Endothelial cell of hepatic sinusoid (primary cell): Measurements from ENCODE around the gene RAX2.

Experiments used
- in situ Hi-C: cut with HindIII; loops from 2 replicates; pipeline ENCODE4 v1.10.0; 2017; ENCODE audit warnings: low sequenced_read_pairs

Gene RAX2

DNA sequence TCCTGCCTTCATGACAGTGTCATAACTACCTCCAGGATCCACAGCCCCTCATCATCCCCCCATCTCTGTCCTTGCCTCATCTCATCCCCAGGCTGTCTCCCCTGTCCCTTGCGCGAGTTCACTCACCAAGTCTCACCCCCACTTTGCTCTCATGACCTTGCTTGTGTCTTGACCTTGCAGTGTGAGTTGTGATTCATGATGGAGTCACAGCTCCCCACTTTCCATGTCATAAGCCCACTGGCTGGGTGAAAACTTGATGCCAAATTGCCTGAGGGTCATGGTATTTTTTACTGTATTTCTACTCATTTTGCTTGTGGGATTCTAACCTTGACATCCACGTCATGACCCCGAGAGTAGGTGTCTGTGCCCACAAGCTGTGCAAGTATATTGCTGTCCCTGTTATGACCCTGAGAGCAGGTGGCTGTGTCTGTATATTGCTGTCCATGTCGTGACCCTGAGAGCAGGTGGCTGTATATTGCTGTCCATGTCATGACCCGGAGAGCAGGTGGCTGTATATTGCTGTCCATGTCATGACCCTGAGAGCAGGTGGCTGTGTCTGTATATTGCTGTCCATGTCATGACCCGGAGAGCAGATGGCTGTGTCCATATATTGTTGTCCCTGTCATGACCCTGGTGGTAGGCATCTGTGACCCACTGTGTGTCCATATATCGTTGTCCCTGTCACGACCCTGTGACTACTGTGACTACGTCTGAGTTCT lies 34.4 kb downstream of the RAX2 start:
- in situ Hi-C loops: no loop called here

DNA sequence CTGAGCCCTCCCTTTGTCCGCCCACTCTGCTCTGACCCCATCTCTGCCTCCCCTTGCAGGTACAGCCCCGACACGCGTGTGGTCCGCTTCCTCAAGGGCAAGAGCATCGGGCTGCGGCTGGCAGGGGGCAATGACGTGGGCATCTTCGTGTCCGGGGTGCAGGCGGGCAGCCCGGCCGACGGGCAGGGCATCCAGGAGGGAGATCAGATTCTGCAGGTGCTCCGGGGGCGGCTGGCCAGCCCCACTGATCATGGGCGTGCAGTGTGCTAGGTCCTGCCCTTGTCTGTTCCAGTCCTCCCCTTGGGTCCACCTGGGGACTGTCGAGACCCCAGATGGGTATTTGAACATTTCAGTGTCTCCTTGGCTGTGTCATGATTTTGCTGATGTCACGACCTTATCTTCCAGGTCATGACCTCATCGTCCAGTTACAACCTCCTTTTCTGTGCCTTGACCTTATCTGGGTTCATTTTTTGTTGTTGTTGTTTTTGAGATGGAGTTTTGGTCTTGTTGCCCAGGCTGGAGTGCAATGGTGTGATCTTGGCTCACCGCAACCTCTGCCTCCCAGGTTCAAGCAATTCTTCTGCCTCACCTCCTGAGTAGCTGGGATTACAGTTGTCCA lies 35.8 kb downstream of the RAX2 start:
- in situ Hi-C loops: no loop called here

DNA sequence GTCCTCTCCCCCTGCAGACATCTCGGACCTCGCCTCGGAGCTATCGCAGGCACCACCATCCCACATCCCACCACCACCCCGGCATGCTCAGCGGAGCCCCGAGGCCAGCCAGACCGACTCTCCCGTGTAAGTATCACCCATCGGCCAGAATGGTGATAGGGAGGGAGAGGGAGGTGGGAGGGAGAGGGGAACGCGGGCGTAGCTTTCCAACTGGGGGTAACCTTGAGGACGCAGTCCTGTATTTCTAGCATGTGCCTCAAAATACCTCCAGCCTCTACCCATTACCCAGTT lies 37.8 kb downstream of the RAX2 start:
- in situ Hi-C loops: no loop called here

DNA sequence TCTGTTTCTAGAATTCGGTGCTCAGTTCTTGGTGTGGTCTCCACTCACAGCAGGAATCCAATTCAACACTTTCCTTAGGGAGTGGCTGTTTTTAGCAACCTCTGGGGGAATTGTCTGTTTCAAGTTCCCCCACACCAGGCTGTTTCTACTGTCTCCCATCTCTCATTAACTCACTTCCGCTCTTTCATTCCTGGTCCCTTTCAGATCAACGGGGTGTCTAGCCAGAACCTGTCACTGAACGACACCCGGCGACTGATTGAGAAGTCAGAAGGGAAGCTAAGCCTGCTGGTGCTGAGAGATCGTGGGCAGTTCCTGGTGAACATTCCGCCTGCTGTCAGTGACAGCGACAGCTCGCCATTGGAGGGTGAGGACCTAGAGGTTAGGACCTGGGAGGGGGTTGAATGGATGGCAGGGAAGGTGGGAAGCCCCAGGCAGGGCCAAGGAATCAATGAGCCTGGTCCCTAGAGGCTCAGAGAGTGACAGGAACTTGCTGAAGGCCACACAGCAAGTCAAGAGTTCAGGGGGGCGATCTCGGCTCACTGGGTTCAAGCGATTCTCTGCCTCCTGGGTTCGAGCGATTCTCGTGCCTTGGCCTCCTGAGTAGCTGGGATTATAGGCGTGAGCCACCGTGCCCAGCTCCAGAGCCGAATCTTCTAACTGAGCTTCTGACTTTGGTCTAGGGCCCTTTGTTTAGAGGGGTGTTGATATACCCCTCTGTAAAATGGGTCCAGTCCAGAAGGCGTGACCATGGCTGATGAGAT lies 38.3 kb downstream of the RAX2 start:
- in situ Hi-C loops: no loop called here

DNA sequence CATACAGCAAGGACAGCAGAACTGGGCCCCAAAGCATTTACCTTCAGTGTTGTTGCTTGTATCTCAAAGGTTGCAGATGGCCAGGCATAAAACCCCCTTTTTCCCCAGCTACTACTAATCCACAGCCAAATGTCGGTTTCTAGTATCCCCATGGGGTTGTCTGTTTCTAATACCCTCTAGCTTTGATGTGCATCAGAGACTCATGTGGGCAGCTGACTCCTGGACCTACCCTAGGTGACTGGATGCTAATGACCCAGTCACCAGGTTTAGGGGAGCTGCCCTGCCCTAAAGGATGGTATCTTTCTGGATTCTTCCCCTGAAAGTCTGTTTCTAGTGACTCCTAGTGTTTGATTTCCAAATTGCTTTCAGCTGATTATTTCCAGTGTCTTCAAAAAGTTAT lies 39.9 kb downstream of the RAX2 start:
- in situ Hi-C loops: no loop called here

DNA sequence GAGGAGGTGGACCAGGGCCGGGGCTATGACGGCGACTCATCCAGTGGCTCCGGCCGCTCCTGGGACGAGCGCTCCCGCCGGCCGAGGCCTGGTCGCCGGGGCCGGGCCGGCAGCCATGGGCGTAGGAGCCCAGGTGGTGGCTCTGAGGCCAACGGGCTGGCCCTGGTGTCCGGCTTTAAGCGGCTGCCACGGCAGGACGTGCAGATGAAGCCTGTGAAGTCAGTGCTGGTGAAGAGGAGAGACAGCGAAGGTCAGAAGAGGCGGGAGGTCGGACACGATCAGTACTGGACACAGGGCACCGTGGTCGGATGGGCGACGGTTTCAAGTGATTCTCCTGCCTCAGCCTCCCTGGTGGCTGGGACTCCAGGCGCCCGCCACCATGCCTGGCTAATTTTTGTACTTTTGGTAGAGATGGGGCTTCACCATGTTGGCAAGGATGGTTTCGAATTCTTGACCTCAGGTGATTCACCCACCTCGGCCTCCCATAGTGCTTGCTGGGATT lies 41.5 kb downstream of the RAX2 start:
- in situ Hi-C loops: no loop called here

DNA sequence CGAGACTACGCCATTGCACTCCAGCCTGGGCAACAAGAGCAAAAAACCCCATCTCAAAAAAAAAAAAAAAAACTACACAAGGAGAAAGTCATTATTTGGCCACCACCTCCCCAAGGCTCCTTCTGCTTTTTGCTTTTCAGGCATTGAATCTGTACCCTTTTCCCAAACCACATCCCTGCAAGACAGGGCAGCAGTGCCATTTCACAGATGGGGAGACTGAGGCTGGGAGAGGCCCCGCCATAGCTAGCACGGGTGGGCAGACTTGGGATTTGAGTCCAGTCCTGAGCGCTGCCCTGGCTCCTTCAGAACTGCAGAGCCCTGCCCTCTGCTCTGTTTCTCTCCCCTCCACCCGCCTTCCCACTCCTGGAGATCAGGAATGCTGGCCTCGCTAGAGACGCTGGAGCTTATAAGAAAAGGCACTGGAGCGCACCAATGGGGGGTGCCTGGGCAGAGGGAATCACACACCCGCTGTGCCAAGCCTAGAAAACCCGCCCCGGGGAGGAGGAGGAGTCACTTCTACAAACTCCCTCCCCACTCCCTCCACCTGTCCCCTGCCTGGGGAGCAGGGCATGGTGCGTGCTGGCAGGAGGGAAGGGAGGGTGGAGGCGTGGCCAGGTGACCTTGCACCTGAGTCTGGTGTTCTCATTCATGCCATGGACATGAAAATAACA lies 46.3 kb downstream of the RAX2 start:
- in situ Hi-C loops: no loop called here

DNA sequence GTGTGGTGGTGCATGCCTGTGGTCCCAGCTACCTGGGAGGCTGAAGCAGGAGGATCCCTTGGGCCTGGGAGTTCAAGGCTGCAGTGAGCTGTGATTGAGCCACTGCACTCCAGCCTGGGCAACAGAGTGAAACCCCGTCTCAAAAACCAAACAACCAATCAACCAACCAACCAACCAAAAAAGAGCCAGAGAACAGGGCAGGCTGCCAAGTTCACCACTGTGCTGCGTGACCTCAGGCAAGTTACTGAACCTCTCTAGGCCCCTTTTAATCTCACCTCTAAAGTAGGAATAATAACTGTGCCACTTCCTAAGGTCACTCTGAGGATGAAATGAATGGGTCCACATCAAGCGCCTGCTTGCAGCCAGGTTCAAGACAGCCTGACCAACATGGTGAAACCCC lies 46.9 kb downstream of the RAX2 start:
- in situ Hi-C loops: no loop called here

DNA sequence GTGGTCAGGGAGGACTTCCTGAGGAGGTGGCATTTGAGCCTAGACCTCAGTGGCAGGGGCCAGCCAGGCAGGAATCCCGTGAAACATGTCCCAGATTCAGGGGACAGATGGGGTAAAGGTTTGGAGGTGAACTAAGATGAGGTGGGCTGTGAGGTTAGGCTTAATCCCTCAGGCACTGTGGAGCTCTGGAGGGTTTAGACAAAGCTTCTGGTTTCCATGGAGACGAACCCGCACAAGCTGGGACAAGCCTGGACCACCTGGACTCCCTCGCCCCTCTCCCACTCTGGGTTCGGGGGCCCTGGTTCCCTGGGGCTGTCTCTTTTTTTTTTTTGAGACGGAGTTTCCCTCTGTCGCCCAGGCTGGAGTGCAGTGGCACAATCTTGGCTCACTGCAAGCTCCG lies 48.1 kb downstream of the RAX2 start:
- in situ Hi-C loops: loop anchor here (5.0 kb wide), 3 partner anchors 33 to 83 kb away; no protein-coding TSS in a partner anchor

DNA sequence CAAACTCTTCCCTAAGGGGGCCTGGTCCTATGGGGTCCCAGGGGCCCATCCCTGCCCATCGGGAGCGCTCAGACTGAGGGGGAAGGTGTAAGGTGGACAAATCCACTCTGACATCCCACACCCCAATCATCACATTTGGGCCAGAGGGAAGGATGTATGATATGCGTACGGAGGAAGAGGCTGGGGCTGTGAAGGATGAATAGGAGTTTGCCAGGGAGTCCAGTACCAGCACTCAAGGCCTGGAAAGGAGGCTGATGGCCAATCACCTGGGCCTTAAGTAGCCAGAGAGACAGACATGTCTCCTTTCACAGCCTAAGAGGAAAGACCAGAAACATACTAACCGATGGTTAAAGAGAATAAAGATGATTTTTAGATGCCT lies 48.9 kb downstream of the RAX2 start:
- in situ Hi-C loops: loop anchor here (5.0 kb wide), 3 partner anchors 34 to 84 kb away; no protein-coding TSS in a partner anchor

DNA sequence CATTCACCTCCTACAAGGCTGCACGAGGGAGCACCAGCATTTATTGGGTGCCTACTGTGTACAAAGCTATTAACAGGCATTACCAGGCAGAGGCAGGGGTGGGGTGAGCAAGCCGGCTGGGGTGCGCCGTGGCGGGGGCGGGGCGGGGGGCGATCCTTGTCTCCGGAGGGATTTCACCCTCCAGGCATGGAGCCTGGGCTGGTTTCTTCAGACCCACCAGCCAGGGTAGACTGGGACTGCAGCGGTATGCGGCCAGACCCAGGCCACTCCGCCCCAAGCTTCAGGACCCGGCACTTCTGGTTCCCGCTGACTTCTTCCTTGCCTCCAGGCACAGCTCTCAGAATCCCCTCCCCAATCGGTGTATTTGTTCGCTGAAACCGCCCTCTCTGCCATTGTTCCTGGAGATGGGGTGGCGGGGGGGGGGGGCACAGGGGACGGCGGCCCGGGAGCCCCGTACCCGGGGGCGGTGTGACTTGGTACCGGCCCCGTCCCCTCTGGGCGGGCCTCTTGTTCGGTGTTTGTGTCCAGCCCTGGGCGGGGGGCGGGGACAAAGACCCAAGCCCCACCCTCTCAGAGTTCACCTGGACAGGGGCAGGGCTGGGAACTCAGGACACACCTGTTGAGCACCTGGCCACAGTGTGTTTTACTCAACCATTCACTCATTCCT lies 49.5 kb downstream of the RAX2 start:
- in situ Hi-C loops: loop anchor here (5.0 kb wide), 3 partner anchors 35 to 85 kb away; no protein-coding TSS in a partner anchor

DNA sequence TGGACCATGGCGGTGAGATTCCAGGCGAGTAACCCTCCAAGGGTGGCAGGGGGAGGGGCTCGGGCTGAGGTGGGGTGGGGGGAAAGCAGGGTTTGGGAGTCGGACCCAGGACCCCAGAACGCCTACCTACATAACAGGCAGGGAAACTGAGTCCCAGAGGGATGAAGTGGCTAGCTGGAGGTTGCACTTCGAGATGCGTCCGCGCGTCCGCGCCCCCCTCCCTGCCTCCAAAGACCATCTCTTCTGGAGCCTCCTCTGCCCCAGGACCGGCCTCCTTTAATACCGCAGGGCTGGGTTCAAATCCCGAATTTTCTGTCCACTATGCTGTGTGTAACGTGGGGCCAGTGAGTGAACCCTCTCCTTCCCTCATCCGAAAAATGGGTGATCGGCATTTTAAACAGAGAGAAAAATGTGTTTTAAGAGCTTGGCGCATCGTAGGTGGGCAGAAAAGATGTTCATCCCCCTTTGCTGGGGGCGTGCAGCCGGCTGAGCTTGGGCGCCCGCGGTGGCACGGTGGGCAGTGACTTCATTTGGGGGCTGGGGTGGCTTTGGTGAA lies 50.1 kb downstream of the RAX2 start:
- in situ Hi-C loops: loop anchor here (5.0 kb wide), 3 partner anchors 35 to 85 kb away; no protein-coding TSS in a partner anchor

DNA sequence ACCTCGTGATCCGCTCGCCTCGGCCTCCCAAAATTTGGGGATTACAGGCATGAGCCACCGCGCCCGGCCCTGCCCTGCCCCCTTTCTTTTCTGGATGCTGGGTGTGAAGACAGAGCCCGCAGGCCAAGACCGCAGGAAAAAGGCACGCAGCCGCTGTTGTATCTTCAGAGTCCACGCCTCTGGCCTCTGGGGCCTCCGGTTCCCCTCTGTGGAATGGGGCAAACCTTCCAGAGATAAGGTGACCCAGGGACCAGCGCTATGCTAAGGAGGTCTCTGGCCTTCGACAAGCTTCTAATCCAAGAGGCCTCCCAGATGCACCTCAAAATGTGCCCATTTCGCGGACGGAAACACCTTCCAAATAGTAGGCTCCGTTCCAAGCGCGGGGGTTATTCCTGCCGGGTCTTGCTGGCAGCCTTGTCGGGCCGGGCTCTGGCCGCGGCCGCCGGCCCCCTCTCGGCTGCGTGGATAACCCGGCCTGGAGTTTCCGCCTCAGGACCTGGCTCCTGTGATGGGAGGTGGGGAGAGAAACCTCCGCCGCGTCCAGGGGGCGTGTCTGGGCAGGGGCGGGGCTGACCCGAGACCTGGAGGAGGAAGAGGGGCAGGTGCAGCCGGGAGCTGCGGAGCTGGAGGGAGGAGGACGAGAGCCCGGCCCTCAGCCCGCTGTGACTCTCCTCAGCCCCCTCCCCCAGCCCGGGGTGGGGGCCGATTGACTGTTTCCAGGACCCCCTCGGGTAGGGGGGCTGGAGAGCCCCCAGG lies 50.7 kb downstream of the RAX2 start:
- in situ Hi-C loops: loop anchor here (5.0 kb wide), 3 partner anchors 36 to 86 kb away; no protein-coding TSS in a partner anchor

DNA sequence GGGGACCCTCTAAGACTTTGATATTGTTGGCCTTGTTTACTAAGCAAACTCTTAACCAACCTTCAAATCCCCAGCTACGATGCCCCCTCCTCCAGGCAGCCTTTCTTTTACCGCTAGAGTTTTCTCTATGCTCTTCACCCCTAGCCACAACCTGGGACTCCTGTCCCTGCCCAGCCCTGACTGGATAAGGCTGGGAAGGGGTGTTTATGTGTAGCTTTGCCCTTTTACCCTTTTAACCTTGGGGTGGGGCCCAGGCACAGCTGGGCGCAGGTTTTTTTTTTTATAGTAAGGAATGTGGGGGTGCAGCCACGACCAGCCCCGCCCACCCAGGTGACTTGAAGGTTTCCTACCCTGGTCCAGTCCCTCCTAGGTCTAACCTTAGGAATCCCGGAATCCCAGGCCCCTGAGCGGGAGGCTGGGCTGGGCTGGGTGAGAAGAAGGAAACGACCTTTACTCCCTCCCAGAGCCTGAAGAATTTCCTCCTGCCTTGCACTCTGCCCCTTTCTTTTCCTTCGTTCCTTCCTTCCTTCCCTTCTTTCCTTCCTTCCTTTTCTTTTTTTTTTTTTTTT lies 51.6 kb downstream of the RAX2 start:
- in situ Hi-C loops: loop anchor here (5.0 kb wide), 3 partner anchors 37 to 87 kb away; no protein-coding TSS in a partner anchor

DNA sequence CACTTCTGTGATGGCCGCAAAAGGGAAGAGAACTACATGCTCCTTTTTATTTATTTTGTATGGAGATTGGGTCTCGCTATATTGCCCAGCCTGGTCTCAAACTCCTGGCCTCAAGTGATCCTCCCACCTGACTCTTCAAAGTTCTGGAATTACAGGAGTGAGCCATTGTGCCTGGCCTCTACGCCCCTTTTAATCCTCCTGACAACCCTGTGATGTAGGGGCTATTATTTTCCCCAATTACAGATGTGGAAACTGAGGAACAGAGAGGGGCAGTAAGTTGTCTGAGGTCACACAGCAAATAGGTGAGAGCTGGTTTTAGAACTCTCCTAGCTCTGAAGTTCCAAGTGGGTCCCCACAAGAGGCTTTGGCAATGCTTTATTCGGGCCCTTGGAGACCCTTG lies 52.2 kb downstream of the RAX2 start:
- in situ Hi-C loops: loop anchor here (5.0 to 10.0 kb wide), 4 partner anchors 37 to 395 kb away; no protein-coding TSS in a partner anchor
